RWPE1 (cell line): Measurements from ENCODE around the gene RASL12.

ENCODE experiments used
- CTCF ChIA-PET: fragments of 350-600 bp; sonication (Branson Sonifier 250); formaldehyde crosslinking; extraction: SDS; loops from one replicate; lab custom pipeline; 2021; lab: Yijun Ruan, JAX
- POLR2A ChIA-PET: fragments of 400-600 bp; formaldehyde crosslinking; extraction: SDS; loops from one replicate; lab custom pipeline; 2020; ENCODE audit warnings: antibody characterized with exemption; ENCODE audit not compliant: low non-redundant PET; lab: Yijun Ruan, JAX
- DNase-seq: peaks from one replicate; pipeline ENCODE4 v3.0.0; 2012; ENCODE audit warnings: low spot score
- H3K27ac ChIP-seq: fragments of 450-650 bp; 2 replicates; pipeline ENCODE4 v1.5.1; 2017
- TF ChIP-seq, protein P1 (sequence below): fragments of 450-650 bp; conservative IDR thresholded peaks from 2 replicates; pipeline ENCODE4 v1.5.1; 2017; ENCODE audit warnings: low read depth, mild to moderate bottlenecking

Gene RASL12, protein sequence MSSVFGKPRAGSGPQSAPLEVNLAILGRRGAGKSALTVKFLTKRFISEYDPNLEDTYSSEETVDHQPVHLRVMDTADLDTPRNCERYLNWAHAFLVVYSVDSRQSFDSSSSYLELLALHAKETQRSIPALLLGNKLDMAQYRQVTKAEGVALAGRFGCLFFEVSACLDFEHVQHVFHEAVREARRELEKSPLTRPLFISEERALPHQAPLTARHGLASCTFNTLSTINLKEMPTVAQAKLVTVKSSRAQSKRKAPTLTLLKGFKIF

DNA sequence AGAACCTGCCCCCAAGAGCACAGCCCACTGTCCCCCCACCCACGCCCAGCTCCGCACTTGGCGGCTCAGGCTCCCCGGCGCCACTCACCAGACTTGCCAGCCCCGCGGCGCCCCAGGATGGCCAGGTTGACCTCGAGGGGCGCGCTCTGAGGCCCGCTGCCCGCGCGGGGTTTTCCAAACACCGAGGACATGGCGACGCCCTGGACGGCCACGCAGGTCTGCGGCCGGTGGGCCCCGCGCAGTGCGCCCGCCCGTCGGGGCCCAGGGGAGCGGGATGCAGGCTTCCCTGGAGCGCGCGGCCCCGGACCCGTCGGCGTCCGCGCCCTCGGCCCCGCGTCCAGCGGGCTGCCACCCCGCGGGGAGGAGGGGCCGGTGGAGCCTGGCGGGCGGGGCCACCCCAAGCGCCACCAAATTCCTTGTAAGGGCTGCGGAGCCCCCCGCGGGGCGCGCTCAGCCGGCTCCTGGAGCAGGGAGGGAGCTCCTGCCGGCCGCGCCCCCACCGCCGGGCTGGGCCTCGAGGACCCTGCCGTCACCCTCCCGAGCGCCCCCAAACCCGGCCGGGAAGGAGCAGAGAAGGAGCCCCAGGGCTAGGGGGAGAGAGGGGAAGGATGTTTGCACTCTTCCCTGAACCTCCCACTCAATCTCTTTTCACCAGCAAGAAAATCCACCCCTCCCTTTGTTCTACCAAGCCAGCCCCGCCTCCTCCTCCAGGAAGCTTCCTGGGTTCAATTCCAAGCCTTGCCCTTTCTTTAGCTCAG is at the start of gene RASL12:
TSS of gene RASL12 (minus strand) at position 347 of the 758 bp plus-strand sequence. CDS start at position 191, 156 bp downstream.
- POLR2A ChIA-PET, result no interaction called here
- no peak within 1 kb of the TSS for H3K27ac ChIP-seq
- TF ChIP-seq, protein P1, sequence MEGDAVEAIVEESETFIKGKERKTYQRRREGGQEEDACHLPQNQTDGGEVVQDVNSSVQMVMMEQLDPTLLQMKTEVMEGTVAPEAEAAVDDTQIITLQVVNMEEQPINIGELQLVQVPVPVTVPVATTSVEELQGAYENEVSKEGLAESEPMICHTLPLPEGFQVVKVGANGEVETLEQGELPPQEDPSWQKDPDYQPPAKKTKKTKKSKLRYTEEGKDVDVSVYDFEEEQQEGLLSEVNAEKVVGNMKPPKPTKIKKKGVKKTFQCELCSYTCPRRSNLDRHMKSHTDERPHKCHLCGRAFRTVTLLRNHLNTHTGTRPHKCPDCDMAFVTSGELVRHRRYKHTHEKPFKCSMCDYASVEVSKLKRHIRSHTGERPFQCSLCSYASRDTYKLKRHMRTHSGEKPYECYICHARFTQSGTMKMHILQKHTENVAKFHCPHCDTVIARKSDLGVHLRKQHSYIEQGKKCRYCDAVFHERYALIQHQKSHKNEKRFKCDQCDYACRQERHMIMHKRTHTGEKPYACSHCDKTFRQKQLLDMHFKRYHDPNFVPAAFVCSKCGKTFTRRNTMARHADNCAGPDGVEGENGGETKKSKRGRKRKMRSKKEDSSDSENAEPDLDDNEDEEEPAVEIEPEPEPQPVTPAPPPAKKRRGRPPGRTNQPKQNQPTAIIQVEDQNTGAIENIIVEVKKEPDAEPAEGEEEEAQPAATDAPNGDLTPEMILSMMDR, result no peak
- no peak for DNase-seq
- CTCF ChIA-PET, result interaction anchor here (1.0 kb wide), 1 partner anchor 17 kb away, joined by 3 read pairs; no protein-coding TSS in a partner anchor

DNA sequence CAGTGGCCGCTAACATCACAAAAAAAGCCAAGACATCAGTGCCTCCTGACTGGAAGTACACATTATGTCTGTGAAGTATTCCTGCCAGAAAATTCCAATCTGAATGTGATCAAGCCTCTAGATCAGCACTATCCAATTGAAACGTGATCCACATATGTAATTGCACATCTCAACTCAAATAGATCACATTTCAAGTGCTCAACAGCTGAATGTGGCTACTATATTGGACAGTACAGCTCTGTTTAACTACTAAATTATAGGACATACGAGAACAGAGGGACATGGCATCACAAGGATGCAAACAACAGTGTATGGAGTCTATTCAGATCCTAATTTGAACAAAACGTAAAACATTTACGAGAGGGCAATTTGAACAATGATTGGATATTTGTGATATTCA is 47.8 kb upstream of the RASL12 start:
- DNase-seq, result no peak
- no peak overlapping the region for H3K27ac ChIP-seq
- ChIA-PET POLR2A (no interaction called here), CTCF (interaction anchor here (0.7 kb wide), 1 partner anchor 30 kb away, joined by 3 read pairs; no protein-coding TSS in a partner anchor)
- TF ChIP-seq, protein P1, result no peak

DNA sequence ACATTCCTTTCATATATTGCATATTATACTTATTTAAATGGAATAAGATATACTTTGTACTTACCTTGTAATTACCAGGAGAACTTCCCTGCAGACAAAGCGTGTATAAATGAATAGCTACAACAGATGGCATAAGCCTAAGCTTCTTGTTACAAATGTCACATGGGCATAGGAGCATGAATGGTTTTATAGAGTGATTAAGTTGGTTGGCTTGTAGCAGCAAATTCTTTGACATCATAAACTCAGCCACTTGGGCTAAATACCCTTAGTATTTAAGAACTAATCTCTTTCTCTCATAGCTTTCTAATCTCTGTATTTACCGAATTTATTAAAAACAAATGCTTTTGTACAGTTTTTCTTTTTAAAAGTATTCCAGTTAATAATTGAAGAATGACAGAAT is 47.3 kb upstream of the RASL12 start, which contains the start of gene UBAP1L:
TSS of gene UBAP1L (minus strand) at position 115 of the 400 bp plus-strand sequence. CDS start 8,985 bp downstream, outside the sequence.
- no peak for DNase-seq
- TF ChIP-seq, protein P1, result no peak
- POLR2A ChIA-PET, result no interaction called here
- H3K27ac ChIP-seq, result no peak within 1 kb of the TSS
- CTCF ChIA-PET, result interaction anchor here (0.7 kb wide), 1 partner anchor 31 kb away, joined by 3 read pairs; no protein-coding TSS in a partner anchor

DNA sequence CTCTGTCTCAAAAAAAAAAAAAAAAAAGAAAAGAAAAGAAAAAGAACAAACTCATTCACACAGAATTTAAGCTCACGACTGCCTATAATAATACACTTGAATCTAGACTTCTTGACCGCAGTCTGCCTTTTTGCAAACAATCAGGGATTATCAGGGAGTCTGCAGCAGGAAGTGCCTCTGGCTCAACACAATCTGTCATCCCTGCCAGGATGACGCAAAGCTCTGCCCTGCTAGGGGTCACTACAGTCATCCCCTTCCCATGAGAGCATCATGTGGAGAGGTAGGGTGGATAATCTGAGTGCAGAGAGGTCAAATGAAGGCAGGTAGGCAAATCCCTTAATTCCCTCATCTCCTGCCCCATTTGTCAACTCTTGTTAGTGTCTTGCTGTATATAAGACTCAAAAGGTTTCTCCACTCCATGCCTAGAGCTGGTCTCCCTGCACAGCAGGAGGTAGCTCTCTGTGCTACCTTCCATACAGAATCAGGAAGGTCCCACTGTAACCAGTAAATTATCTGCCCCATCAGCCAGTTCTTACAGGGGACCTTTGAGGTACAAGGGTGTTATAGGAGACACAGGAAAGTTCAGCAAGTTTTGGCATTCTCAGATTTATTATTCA is 43.0 kb upstream of the RASL12 start:
- CTCF ChIA-PET, result interaction anchor here (0.8 to 1.3 kb wide), 2 partner anchors 9 to 208 kb away, joined by 3 to 6 read pairs; no protein-coding TSS in a partner anchor
- POLR2A ChIA-PET, result no interaction called here
- TF ChIP-seq, protein P1, result no peak
- no peak for DNase-seq
- no peak overlapping the region for H3K27ac ChIP-seq

DNA sequence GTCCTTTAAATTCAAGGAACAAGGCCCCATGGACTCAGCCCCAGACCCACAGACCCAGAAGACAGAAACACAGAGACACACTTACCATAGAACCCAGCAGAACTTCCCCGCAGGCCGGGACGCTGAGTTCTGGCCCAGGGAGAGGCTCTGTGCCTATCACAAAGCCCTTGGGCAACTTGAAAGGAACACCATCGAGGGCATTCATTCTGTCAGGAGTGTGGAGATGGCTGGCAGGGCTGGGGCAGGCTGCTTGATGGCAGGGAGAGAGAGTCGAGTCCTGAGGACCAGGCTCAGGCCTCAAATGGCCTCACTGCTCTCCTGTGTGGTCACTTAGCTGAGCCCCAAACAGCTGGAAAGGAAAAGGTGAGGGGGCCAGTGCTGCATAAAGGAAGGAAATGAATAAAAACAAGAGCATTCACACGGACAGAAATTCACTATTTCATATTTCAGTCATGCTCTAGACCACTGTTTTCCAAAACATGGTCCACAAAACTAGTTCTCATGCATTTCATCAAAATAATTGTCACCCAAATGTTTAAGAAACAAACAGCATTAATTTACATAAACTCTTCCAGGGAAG is 38.3 kb upstream of the RASL12 start:
- CTCF ChIA-PET, result interaction anchor here (0.7 kb wide), 1 partner anchor 52 kb away, joined by 4 read pairs; no protein-coding TSS in a partner anchor
- no peak for DNase-seq
- H3K27ac ChIP-seq, result no peak overlapping the region
- POLR2A ChIA-PET, result no interaction called here
- TF ChIP-seq, protein P1, result no peak

DNA sequence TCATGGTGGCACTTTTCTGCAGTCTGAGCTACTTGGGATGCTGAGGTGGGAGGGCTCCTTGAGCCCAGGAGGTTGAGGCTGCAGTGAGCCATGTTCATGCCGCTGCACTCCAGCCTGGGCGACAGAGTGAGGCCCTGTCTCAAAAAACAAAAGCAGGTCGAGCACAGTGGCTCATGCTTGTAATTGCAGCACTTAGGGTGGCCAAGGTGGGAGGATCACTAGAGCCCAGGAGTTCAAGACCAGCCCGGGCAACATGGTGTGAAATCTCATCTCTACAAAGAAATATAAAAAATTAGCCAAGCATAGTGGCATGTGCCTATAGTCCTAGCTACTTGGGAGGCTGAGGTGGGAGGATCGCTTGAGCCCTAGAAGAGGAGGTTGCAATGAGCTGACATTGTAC is 37.2 kb upstream of the RASL12 start:
- TF ChIP-seq, protein P1, result no peak
- CTCF ChIA-PET, result no interaction called here
- DNase-seq, result no peak
- no peak overlapping the region for H3K27ac ChIP-seq
- POLR2A ChIA-PET, result no interaction called here
